Activated effector memory CD4-positive, alpha-beta T cell treated with Interleukin-2 at 50 U/mL for 16 hours (primary cell): Measurements from ENCODE around the gene ZCWPW2.

Source experiments
- DNase-seq: peaks from one replicate; pipeline ENCODE4 v3.0.0-alpha.2; 2020

ZCWPW2 gene

GRCh38 chr3:28348629-28349468, at the start of gene ZCWPW2, which contains the start of gene AZI2:
Gene ZCWPW2, plus strand, starts transcription at chr3:28348721. Its CDS starts 64,348 bp downstream, at chr3:28413069.
Gene AZI2, minus strand, starts transcription at chr3:28348824. Its CDS starts 8,207 bp downstream, at chr3:28340617.
- DNase-seq: peak; percentile 88

- no peak for DNase-seq
Measured at GRCh38 chr3:28299705-28300104, 48.8 kb upstream of the ZCWPW2 start.

- no peak for DNase-seq
Measured at GRCh38 chr3:28300345-28300962, 48.1 kb upstream of the ZCWPW2 start.

GRCh38 chr3:28301688-28302087, 46.8 kb upstream of the ZCWPW2 start:
- no peak for DNase-seq

- no peak for DNase-seq
Measured at GRCh38 chr3:28308196-28308595, 40.3 kb upstream of the ZCWPW2 start.

- no peak for DNase-seq
Measured at GRCh38 chr3:28315711-28316110, 32.8 kb upstream of the ZCWPW2 start.

- DNase-seq: no peak
Measured at GRCh38 chr3:28316226-28316625, 32.3 kb upstream of the ZCWPW2 start.

GRCh38 chr3:28317438-28318022, 31.0 kb upstream of the ZCWPW2 start:
- no peak for DNase-seq

GRCh38 chr3:28320981-28321380, 27.5 kb upstream of the ZCWPW2 start:
- no peak for DNase-seq

GRCh38 chr3:28322464-28322863, 26.1 kb upstream of the ZCWPW2 start:
- no peak for DNase-seq

- no peak for DNase-seq
Measured at GRCh38 chr3:28326458-28326926, 22.0 kb upstream of the ZCWPW2 start.

GRCh38 chr3:28328188-28329151, 20.1 kb upstream of the ZCWPW2 start:
- DNase-seq: no peak

GRCh38 chr3:28334552-28334951, 14.0 kb upstream of the ZCWPW2 start:
- no peak for DNase-seq

- no peak for DNase-seq
Measured at GRCh38 chr3:28335246-28335645, 13.3 kb upstream of the ZCWPW2 start.

- no peak for DNase-seq
Measured at GRCh38 chr3:28337230-28337629, 11.3 kb upstream of the ZCWPW2 start.

GRCh38 chr3:28343144-28343543, 5.4 kb upstream of the ZCWPW2 start:
- no peak for DNase-seq

- no peak for DNase-seq
Measured at GRCh38 chr3:28345690-28346089, 2.8 kb upstream of the ZCWPW2 start.

GRCh38 chr3:28347374-28348264, 902 bp upstream of the ZCWPW2 start:
- DNase-seq: no peak

GRCh38 chr3:28348265-28348628, 274 bp upstream of the ZCWPW2 start:
- no peak for DNase-seq

- DNase-seq: no peak
Measured at GRCh38 chr3:28349469-28350000, 1.0 kb downstream of the ZCWPW2 start.

- no peak for DNase-seq
Measured at GRCh38 chr3:28376424-28376823, 27.9 kb downstream of the ZCWPW2 start.
